Measurements from ENCODE around the gene LIMS2. TPM values are rescaled to one million over a fixed set of nuclear protein-coding genes. Genes with fewer than 3 reads are reported as not detected.
A peak's percentile ranks its signal among the peaks of the same experiment; 100 is the strongest.

LIMS2 gene
- total RNA-seq, 1 donor from 2014 or later, result 15.0 TPM

DNA sequence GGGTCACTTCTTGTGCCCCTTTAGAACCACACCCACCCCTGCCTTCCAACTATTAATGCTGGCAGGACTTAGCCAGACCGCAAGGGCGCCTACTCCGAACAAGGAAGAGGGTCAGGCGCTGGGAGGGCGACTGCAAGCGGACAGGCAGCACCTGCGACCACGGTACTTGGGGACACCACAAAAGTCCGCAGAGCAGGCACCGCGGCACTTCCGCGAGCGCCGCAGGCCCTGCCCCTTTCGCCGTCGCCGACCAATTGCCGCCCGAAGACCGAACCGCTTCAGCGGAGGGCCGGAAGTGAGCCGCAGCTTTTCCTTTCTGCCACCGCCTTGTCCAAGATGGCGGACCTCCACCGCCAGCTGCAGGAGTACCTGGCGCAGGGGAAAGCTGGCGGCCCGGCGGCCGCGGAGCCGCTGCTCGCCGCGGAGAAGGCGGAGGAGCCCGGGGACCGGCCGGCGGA is 25.9 kb upstream of the LIMS2 start, which contains the start of gene SFT2D3:
Gene SFT2D3, plus strand, starts transcription at position 305 of the 458 bp plus-strand sequence. Its CDS starts 32 bp downstream, at position 337.
- peak; percentile 97 for DNase-seq

DNA sequence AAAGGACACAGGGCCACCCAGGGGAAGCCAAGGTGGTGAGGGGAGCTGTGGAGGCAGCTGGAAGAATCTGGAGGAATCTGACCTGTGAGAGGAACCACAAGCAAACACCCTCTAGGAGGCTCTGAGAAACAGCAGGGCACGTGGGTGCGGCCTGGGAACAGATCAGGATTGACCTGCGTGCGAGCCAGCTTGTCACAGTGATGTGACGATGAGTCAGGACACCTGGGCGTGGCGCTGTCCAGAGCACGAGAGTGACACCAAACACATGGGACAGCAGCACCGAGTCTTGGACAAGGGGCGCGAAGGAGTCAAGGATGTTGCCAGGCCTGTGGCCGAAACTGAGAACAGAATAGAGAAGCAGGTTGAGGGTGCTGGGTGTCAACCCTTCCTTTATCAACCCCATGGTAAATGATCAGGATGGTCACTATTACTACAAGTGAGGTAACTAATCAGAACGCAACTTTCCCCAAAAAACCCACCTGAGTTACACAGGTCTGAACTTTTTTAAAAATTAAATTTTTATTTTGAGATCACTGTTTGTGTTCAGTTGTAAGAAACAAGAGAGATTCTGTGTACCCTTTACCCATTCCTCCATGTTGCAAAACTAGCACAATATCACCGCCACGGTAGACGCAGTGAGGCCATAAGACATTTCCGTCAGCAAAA is 25.3 kb upstream of the LIMS2 start:
- peak; percentile 15 for DNase-seq

DNA sequence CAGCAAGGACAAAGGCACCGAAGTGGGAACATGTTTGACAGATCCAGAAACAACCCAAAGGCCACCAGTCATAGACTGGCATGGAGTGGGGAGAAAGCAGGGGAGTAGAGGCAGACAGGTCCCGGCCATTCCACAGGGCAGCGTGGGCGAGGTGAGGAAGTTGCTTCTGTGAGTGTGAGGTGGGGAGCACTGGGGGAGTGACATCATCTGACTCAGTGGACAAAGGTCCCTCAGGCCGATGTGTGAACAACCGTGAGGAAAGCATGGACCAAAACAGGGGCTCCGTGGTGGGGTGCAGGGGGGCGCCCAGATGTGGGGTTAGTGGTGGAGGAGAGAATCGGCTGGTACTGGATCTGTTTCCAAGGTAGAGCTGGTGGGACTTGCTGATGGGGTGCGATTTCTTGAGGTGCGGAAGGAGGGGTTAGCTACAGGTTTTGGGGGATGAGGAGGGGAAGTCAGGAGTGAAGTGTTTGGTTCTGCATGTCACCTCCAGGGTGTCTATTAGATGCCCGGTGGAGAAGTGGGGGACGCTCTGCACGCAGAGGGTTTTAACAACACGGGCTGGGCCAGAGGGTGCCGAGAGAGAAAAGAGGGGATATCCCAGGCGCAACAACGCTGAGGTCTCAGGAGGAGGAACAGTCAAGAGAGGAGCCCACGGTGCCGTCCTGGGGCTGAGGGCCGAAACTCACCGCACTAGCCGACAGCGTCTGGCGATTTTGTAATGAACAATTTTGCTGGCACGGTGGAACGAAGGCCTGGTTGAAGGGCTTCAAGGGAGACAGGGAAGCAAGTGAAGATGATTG is 23.4 kb upstream of the LIMS2 start:
- no peak for DNase-seq

DNA sequence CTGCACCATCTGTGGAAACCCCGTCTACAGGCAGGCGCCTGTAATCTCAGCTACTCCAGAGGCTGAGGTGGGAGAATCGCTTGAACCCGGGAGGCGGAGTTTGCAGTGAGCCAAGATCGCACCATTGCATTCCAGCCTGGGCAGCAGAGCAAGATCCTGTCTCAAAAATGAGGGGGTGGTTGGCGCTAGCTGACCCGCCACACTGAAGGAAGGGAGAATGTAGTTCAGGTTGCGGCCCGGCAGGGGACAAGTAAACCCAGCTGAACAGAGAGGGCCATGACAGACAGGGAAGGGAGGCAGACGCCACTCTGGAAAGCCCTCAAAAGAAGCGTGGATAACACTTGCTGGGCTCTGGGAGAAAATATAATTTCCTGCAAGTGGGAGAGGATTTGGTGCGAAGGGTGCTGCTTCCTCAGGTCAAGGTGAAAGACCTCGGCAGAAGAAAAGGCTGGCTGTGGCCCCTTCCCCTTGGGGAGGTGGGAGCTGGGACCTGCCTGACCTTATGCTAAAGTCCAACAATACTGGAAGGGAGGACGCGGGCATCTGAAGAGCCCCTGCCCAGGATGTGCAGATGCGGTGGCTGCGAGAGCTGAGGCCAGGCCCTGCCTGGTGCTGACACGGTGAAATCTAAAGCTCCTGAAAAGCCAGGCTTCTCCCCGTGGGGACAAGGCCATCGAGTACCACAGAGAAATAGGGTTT is 22.3 kb upstream of the LIMS2 start:
- no peak for DNase-seq

DNA sequence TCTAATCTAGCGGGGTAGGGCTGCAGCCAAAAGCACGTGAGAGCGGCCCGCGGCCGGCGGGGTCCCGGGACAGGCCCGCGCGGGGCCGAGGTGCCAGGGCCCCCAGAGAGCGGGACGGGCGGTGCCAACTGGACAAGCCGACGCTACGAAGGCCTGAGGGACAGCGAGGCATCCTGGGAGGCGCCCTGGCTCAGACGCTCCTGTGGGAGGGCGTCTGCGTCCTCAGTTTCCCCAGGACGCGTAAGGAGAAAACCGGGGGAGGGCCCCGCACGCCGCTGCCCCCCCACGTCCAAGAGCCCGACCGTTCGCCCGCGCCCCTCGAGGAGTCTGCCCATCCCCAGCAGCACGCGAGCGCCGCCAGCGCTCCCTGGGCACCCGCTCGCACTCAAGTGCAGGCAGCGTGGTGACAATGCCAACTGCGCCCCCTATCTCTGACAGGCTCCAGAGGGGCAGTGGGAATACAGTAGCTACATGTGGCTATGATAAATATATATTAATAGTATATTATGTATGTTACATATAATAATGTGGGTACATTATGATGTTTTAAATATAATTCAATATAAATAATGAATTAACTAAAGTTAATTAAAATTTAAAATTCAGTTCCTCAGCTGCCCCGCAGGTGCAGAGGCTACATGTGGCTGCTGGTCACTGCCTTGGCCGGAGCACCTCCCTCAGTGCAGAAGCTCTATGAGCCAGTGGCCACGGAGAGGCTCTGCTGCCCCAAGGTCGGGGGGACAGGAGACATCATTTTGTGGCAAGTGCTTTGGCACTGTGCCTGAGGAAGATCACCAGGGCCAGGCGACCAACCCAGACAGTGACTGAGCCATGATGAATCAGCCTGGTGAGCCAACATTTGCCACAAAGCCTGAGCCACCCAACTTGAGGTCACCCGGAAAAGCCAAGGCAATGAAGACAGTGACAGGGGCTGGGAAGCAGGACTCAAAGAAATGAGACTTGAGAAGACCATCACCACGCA is 20.5 kb upstream of the LIMS2 start:
- DNase-seq, result peak; percentile 84

DNA sequence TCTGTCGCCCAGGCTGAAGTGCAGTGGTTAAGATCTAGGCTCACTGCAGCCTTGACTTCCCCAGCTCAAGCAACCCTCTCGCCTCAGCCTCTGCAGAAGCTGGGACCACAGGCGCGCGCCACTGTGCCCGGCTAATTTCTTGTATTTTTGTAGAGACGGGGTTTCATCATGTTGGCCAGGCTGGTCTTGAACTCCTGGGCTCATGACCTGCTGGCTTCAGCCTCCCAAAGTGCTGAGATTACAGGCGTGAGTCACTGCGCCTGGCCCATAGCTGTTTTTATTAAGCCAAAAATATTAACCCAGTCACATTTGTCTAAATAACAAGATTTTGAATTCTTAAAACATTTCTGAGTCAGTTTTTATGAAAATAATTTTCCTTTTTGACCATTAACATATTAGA is 19.7 kb upstream of the LIMS2 start:
- no peak for DNase-seq

DNA sequence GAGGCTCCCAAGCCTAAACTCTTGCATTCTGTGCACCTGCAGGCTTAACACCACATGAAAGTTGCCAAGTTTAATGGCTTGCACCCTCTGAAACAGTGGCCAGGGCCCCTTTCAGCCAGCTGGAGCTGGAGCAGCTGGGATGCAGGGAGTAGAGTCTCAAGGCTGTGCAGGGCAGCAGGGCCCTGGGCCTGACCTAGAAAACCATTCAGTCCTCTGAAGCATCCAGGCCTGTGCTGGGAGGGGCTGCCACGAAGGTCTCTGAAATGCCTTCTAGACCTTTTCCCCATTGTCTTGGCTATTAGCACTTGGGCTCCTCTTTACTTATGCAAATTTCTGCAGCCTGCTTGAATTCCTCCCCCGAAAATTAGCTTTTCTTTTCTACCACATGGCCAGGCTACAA is 15.4 kb upstream of the LIMS2 start:
- DNase-seq, result no peak

DNA sequence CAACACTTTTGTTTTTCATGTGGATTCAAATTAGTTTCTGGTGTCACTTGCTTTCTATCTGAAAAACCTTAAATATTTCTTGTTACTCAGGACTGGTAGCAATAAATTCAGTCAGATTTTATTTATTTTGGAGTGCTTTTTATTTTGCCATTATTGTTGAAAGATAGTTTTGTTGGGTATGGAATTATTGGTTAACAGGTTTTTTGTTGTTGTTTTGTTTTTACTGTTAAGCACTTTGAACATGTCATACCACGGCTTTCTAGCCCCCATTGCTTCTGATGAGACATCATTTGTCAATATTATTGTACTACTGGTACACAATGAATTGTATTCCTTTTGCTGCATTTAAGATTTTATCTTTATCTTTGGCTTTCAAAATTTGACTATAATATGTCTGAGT is 13.1 kb upstream of the LIMS2 start:
- DNase-seq, result no peak

DNA sequence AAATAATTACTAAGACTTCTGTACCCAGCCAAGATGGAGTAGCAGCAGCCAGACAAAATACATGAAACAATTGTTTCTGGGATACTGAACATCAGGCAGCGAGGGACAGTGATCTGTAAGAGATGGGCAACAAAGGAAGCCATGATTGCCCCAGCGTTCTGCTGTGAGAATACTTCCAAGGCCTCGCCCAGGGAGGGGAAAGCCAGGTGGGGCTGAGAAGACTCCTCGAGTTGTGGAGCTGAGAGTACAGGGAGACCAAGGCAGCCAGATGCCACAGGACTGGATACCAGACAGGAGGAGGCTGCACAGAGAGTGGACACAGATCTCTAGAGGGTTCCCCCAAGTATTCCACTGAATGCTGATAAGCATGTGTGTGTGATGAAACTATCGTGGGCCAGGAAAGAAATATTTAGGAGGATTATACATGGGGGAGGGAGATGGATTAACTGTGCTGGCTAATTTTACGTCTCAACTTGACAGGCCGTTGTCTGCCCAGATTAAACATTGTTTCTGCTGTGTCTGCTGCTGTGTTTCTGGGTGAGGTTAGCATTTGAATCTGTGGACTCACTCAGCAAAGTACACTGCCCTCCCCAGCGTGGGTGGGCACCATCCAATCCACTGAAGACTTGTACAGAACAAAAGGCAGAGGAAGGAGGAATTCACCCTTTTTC is 10.2 kb upstream of the LIMS2 start:
- DNase-seq, result no peak

DNA sequence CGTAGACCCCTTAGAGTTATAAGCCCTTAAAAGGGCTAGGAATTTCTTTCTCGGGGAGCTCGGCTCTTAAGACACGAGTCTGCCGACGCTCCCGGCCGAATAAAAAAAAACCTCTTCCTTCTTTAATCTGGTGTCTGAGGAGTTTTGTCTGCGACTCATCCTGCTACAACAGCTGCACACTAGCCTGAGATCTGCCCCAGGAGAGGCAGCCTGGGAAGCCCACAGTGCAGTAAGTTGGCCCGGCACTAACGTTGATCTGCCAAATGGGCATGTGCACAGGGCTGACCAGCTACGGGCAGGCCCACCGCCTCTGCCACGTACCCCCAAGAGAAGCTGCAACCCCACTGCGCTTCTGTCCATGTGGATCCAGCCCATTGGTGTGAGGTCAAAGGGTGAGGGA is 8.4 kb upstream of the LIMS2 start:
- DNase-seq, result peak; percentile 64

DNA sequence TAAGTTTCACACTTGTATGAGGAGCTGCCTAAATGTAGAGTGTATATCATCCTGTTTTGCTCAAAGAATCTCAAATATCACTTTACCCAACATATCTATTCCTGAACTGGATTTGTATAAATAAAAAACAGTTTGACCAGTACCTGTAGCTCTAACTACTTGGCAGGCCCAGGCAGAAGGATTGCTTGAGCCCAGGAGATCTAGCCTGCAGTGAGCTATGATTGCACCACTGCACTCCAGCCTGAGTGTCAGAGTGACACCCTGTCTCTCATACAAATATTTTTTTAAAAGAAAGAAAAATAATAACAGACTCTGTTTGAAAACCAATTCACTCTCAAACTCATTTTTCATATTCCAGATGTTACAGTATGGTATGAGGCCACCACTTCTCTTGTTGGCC is 7.7 kb upstream of the LIMS2 start:
- DNase-seq, result no peak

DNA sequence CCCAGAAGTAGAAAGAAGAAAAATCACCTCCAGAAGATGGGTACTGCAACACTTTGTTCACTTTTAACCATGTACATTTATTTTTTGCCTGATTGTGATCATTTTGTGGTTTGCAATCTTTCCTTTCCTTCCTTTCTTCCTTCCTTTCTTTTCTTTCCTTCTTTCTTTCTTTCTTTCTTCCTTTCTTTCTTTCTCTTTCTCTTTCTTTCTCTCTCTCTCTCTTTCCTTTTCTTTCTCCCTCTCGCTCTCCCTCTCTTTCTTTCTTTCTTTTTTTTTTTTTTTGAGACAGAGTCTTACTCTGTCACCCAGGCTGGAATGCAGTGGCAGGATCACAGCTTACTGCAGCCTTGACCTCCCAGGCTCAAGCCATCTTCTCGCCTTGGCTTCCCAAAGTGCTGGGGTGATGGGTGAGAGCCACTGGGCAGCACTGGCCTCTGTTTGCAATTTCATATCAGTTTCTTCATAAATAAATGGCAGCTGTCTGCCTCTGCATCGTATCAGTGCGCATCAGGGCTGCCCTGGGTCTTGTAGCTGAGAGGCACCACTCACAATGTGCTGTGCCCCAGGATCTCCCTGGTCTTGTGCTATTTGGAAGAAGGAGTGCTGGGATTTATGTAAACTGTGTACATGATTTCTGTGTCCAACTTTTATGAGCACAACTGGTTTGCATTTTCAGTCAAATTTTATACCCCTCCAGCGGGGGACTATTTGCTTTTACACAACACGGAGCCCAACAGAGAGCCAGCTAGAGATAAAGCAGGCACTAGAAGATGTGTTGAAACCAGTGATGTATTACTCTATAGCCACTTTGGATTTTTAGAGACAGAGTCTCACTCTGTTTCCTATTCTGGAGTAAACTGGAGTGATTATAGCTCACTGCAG is 6.9 kb upstream of the LIMS2 start:
- no peak for DNase-seq

DNA sequence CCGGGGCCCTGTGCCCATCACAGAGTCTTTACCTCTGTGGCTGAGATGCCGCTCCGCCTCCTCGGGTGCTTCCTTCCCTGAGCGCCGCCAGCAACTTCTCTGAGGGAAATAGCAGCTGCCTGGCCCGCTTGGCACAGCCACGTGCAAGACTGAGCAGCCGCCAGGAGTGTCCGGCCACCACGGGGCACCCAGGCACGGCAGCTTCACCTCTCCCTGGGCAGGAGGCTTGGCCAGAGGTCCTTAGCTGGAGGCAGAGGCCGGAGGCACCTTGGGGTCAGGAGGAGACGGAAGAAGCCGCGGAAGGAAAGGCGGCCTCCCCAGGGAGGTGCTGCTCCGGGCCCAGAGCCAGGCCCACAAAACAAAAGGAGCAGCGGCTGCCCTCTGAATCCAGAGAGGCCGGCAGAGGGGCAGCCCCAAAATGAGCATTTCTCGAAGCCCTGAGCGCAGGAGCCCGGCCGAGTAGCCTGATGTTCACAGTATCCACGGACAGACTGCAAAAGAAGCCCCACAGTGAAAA is 6.0 kb upstream of the LIMS2 start:
- peak; percentile 69 for DNase-seq

DNA sequence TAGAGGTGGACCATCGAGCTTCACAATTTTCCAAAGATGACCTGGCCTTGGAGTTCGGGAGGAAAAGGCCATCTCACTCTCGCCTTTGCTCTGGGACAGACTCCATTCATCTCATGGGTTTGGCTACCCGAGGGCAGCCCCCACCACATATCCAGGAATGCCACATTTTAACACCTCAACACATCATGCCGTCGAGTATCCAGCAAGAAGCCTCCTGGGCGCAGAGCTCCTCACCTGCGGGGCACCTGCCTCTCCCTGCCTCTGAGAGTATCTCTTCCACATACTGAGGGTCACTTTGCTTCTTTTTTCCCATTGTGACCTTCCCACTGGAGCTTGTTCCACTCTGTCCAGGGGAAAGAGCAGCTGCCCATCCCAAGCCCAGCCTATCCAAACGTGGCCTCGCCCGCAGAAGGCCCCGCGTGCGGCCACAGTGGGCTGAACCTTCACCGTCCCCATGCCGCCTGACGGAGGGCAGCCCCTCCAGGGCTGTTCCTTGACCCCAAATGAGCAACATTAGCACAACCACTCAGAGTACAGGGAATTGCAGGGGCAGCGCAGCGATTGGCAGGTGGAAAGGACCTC is 5.5 kb upstream of the LIMS2 start:
- DNase-seq, result no peak

DNA sequence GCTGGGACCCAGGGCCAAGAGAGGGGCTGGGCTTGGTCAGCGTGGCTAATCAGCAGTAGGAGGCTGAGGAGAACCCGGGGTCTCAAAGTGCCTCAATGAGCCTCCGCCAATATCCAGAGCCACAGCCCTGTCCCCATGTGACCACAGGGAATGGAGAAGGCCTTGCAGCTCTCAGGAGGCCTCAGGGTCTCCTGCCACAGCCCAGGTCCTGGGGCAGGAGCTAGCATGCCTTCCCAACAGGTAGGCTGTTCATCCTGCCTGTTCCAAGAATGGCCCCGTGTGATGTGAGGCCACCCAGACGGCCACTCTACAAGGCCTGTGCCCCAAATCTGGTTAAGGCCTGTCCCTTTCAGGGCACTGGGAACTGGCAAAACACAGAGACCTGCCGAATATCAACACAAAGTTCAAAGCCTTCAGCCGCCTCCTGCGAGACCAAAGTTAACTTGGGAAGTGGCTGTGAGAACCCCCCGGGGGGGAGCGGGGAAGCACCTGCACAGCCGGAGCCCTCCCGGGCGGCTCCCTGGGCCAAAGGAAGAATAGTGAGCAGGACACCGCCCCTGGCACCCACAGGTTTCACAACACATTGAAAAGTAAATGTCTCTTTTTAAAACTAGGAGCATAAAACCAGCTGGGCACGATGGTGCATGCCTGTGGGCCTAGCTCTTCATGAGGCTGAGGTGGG is 4.5 kb upstream of the LIMS2 start:
- DNase-seq, result no peak

DNA sequence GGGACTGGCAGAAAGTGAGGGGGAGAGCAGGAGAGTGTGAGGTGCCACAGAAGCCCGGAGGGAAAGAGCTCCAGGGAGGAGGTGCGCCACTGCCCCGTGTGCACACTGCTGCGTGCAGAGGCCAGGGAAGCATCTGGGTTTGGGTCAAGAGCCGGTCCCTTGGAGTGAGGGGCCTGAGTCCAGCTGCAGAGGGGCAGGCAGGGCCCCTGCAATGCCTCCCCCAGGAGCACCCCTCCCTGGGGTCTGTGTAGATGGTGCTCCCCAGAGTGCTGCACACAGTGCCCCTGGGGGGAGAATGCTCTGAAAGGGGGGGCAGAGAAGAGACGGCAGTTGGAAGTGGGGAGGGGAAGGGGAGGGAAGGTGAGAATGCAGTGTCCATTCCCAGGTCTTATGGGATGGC is 3.7 kb upstream of the LIMS2 start:
- DNase-seq, result no peak

DNA sequence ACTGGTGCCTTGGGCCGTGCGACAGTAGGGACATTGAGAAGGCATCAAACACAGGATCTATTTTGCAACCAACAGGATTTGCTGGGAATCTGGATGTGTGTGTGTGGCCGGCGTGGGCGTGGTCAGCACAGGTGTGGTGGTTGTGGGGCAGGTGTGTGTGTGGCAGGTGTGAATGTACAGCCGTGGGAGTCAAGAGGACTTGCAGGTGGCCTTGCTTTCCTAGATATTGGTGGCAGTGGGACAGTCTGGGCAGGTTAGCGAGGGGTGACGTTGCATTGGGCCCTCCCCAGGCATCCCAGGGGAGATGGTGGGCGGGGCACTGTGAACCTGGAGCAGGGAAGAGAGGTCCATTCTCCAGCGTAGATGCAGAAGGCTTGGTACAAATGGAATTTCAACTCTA is 3.2 kb upstream of the LIMS2 start:
- no peak for DNase-seq

DNA sequence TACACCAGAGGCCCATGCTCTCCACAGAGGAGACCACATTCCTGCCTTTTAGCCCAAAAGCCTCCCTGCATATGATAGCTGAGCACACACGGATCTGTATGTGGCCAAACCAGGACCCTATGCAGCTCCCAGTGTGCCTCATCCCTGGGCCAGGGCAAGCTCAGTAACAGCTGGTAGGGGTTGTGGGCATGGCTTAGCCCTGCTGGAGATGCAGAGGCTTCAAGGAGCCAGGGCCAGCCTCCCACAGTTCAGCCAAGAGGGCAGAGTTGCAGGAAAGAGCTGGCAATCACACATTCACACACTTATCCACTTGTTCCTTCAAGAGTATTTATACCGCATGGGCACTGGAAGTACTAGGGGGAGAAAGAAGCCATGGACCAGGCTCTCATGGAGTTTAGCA is 1.6 kb upstream of the LIMS2 start:
- DNase-seq, result no peak

Measured in tongue (tissue), 2 donors.